NCI-H460 (cell line): ENCODE data around the gene TSPEAR. TPM values are rescaled to one million over a fixed set of nuclear protein-coding genes. Genes with fewer than 3 reads are reported as not detected.
"Not testable (repeated sequence)": the region's sequence is repeated elsewhere in the genome, so short reads cannot be mapped to it uniquely, and the experiment has no call there.

ENCODE experiments used
- DNase-seq: peaks from one replicate; pipeline ENCODE4 v3.0.0-alpha.2; 2016; ENCODE audit warnings: low read depth; ENCODE audit errors: extremely low read depth
- total RNA-seq: library from RNA; depleted of rRNA; stranded (reverse); fragments of >200 nt; shearing (Covaris generic); gene quantifications from 2 replicates; pipeline ENCODE4 v1.2.3, GENCODE V29; 2014

The TSPEAR gene
- total RNA-seq, 1 experiment from 2014 or later: 0.02 TPM

DNA sequence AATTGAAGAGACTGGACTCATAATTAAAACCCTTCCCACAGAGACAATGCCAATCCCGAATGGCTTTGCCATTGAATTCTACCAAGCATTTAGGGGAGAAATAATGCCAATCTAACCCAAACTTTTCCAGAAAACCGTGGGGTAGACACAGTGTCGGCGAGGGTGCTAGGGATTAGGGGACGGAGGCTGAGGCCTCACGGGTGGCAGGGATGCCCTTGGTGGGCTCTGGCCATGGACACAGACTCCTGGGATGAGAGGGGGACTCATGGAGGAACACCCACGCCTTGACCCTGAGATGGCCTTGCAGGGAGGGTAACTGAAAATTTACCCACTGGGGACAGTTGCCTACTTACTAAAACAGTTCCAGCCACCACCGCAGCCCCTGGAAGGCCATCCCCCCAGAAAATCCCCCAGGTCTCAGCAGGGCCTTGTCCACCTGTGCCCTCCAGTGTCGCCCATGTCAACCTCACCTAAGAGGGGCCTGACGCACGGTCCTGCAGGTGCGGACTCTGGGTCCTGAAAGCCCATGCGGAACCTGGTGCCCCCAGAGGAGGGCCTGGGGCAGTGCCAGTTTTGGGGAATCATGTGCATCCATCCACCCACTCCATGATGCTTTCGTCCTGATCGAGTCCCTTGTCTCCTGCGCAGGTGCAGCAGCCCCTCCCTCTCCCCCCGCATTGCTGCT, 132.9 kb downstream of the TSPEAR start:
- no peak for DNase-seq

DNA sequence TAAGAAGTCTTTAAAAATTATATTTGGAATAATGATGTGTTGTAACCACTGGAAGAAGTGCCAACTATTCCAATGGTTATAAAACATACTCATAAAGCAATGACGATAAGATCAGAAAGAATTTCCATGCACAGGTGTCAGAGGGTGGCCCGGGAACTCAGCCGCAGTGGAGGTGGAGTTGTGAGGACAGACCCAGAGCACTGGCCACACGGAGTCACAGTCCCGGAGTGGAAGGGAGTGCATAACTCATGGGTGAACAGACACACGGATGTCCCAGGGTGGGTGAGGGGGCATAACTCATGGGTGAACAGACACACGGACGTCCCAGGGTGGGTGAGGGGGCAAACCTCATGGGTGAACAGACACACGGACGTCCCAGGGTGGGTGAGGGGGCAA, 135.3 kb downstream of the TSPEAR start:
- no peak for DNase-seq

DNA sequence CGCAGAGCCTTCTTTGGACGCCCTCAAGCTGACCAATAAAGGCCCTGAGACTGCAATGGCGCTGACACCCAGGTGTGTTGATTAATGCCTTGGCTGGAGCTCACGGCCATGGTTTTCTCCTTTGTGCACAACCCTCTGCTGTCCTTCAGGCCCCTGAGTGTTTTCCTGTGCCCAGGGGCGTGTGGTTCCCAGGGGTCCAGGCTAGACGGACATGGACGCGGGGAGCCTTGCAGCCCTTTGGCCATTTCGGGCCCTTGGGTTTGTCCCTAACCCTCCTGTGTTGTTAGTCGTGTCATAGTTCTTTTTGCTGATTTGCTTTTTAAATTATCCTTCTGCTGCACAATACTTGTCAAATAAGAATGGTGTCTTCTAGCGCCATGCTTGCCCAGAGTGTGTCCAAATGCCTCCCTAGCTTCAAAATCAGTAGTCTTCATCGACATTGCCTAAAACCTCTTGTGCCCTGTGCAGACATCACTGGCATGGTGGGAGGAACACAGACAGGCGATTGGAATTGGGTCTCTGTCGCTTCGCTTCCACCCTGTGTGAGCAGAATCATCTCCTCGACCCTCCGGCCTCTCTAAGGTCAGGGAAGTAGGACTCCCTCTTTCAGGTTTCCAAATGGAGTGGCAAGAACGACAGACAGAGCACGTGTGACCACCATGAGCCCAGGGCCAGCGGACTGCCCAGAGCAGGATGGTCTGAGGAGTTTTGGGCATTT, 135.9 kb downstream of the TSPEAR start:
- DNase-seq: no peak

DNA sequence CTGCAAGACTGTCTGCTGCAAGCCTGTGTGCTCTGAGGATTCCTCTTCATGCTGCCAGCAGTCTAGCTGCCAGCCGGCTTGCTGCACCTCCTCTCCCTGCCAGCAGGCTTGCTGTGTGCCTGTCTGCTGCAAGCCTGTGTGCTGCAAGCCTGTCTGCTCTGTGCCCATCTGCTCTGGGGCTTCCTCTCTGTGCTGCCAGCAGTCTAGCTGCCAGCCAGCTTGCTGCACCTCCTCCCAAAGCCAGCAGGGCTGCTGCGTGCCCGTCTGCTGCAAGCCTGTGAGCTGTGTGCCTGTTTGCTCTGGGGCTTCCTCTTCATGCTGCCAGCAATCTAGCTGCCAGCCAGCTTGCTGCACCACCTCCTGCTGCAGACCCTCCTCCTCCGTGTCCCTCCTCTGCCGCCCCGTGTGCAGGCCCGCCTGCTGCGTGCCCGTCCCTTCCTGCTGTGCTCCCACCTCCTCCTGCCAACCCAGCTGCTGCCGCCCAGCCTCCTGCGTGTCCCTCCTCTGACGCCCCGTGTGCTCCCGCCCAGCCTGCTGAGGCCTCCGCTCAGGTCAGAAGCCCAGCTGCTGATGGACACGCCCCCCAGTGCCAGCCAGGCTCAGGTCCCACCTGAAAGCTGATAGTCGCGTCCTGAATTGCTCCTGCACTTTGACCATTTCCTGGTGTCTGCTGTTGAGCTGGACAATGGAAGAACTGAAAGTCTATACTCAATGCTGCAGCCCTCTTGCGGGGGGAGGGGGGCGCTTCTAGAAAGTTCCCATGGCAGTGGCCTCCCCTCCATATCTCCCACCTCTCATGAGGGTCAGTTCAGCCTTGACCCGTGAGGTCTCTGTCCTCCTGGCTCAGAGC, 136.7 kb downstream of the TSPEAR start:
- DNase-seq: no peak

DNA sequence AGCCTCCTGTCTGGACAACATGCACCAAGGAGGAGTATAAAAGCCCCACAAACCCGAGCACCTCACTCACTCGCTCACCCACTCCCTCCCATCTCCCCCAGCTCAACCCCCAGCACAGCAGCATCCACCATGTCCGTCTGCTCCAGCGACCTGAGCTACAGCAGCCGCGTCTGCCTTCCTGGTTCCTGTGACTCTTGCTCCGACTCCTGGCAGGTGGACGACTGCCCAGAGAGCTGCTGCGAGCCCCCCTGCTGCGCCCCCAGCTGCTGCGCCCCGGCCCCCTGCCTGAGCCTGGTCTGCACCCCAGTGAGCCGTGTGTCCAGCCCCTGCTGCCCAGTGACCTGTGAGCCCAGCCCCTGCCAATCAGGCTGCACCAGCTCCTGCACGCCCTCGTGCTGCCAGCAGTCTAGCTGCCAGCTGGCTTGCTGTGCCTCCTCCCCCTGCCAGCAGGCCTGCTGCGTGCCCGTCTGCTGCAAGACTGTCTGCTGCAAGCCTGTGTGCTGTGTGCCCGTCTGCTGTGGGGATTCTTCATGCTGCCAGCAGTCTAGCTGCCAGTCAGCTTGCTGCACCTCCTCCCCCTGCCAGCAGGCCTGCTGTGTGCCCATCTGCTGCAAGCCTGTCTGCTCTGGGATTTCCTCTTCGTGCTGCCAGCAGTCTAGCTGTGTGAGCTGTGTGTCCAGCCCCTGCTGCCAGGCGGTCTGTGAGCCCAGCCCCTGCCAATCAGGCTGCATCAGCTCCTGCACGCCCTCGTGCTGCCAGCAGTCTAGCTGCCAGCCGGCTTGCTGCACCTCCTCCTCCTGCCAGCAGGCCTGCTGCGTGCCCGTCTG, 137.5 kb downstream of the TSPEAR start, which contains the start of gene KRTAP10-4:
Gene KRTAP10-4 (plus strand): TSS at position 100 of the 827 bp plus-strand sequence. CDS start 30 bp downstream, at position 130.
- not testable (repeated sequence) for DNase-seq

DNA sequence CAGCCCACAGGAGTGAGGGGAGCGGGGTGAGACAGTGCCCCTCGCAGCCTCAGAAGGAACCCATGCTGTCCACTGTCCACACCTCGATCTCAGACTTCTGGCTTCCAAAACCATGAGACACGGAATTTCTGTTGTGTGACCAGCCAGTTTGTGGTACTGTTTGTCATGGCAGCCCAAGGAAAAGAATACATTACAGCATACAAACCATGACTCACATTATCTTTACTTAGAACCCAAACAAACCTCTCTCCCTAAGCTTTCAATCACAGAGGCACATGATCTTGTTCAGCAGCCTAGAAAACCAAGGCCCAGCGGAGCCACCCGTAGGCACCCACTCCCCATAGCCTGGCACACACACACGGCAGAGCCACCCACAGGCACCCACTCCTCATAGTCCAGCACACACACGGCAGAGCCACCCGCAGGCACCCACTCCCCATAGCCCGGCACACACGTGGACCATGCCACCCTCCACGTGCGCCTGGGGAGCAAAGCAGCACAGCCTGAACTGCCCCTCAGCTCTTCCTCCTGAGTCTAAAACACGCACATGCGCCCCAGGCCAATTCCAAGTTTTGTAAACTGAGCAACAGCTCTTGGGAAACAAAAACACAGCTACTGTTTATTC, 138.3 kb downstream of the TSPEAR start:
- no peak for DNase-seq

DNA sequence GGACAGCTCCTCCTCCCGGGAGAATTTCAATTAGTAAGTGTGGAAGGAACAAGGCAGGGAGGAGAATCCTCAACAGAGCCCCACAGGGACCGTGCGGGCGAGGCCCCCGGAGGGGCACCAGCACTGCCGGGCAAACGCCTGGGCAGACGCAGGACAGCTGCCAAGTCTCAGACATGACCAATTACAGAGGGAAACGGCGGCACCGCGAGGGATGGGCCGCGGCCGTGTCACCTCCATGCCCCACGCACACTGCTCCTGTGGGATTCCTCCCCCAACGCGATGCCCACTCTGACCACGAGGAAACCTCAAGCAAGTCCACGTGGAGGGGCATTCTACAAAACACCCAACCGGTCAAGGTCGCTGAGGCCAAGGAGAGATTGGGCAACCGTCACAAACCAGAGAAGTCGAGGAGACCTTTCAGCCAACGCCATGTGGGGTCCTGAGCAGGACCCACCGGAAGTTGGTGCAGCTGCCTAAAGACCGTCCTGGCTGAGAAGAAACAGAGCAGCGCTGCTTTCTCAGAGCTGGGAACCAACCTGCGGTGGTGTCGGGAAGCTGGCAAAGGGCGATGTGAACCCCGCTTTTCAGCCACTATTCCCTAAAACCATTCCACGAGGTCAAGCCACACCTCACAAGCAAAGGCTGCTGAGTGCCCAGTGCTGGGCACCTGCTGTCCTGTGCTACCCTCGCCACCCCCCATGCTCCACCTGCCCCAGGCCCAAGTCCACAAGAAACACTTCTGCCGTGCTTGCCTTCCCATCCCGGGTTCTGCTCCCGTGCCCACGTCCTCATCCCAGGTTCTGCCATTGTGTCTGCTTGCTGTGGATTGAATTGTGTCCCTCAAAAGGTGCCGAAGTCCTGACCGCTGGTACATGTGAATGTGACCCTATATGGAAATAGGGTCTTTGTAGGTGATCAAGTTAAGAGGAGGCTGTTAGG, 139.3 kb downstream of the TSPEAR start:
- no peak for DNase-seq

DNA sequence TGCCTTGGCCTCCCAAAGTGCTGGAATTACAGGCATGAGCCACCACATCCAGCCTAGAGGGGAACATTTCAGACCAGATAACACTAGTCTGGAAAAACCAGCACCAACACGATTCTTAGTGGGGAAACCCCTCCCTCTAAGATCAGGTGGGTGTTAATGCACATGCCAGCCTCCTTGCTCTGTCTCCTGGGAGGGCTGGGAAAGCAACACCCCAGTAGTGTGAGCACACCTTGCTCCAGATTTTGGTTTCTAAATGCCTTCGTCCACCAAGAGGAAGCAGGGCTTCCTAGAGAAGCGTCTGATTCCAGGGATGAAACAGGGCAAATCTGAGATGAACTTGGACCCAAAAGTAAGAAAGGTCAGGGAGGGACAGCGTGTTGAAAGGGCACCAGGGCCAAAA, 140.1 kb downstream of the TSPEAR start:
- no peak for DNase-seq

DNA sequence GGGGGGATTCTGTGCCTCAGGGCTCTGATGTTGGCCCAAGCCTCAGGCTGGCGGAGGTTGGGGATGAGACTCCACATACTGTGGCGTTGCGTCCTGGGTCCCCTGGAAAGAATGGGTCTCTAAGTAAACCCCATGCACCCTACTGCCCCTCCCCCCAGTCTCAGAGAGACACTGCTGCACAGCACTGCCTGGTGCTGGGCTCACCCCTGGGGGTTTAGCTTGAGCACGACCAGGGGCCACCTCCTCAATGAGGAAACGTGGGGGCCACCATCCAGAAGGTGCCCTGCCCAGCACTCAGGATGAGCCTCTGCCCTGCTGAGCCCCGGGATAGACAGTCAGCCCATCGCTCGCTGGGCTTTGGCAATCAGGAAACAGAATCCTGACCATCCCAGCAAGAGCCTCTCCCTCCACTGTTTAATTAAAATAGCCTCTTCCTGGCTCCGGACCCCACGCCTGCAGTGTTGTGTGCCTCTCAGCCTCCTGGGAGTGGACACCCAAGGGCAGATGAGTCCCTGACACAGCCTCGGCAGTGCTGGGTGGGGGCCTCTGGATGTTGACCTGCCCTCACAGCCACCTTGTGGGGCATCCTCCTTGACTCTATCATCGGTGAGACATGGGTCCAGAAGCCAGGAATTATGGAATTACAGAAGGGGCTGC, 141.4 kb downstream of the TSPEAR start:
- no peak for DNase-seq

DNA sequence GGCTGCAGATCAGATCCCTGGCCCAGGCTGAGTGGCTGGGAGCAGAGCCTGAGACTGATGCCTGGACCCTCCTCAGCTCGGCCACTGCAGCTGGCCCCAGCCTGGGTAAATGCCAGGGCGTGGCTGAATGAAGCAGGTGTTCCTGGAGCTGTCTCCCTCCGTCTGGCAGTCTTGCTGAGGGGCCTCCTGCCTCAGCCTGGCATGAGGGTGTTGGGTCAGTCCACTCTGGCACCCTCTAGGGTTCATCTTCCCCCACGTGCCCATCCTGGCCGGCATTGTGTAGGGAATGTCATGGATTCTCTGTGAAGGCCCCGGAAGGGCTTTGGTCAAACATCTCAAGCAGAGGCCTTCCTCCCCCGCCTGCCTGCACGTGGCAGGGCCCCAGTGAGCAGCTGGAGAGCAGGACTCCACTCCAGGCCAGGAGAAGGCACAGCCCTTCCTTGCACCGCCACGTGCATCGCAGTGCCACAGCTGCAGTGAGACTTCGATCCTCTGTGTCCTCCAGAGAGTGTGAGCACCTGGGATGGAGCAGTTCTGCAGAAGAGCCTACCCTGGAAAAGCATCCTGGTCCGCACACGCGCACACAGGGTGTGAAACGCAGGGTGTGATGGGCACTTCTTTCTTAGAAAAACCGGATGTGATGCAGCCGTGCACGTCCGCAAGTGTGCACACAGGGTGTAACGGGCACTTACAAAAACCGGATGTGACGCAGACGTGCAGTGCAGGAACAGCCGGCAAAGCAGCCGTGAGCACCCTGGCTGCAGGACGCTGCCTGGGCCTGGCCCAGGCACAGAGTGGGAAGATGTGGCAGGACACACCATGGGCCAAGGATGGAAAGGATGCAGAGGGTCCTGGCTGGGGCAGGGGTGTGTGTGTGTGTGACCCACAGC, 142.5 kb downstream of the TSPEAR start:
- no peak for DNase-seq

DNA sequence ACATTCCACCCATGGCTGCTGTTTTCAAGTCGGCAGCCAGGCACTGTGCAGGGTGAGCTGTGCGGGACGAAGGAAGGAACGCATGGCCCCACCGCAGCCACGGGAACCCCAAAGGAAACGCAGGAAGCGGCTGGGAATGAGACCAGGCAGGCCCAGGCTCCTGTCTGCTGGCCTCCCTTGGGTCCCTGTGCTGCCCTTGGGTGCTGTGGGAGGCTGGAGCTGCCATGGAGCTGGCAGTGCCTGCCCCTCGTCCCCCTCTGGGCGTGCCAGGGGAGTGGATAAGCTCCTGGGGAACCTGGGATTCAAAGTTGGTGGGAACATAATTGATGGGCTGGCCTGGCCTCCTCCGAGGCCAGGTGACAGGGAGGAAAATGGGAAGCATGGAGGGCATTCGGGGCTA, 143.1 kb downstream of the TSPEAR start:
- DNase-seq: no peak

DNA sequence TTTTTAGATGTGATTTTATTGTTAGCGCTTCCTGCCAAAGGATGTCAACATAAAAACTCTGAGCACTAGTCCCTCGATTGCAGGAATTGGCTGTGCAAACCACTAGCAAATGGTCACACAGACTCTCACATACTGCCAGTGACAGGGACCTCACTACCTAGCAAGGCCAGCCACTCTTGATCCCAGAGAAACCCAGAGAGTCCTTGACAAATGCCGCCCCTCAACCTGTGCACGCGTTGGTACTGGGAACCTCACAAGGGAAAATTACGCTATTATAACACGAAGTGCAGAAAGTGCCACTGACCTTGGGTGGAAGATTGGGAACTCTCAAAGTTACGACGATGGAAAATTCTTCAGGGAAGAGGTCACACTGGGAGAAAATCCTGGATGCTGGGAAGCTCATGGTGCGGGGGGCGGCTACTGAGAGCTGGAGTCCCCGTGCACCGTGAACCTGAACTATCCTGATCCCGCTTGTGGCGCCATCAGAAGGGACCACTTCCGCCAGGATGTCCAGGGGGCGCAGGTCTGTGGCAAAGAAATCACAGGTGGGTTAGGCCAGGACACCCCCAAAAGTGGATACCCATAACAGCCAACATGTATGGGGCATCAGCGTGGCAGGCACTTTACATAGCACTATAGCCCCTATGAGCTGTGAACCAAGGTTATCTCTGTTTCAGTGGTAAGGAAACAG, 143.7 kb downstream of the TSPEAR start:
- no peak for DNase-seq

DNA sequence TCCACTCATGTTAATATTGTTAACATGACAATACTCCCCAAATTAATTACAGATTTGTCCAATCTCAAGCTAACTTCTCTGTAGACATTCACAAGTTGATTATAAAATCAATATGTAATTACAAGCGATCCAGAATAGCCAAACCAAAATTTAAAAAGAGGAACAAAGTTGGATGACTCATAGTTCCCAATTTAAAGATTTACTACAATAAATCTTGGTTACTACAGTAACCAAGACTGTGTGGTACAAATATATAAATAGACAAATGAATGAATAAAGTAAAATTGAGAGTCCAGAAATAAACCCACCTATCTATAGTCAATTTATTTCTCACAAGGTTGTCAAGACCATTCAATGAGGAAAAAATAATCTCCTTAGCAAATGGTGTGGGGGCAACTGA, 145.0 kb downstream of the TSPEAR start:
- DNase-seq: no peak

DNA sequence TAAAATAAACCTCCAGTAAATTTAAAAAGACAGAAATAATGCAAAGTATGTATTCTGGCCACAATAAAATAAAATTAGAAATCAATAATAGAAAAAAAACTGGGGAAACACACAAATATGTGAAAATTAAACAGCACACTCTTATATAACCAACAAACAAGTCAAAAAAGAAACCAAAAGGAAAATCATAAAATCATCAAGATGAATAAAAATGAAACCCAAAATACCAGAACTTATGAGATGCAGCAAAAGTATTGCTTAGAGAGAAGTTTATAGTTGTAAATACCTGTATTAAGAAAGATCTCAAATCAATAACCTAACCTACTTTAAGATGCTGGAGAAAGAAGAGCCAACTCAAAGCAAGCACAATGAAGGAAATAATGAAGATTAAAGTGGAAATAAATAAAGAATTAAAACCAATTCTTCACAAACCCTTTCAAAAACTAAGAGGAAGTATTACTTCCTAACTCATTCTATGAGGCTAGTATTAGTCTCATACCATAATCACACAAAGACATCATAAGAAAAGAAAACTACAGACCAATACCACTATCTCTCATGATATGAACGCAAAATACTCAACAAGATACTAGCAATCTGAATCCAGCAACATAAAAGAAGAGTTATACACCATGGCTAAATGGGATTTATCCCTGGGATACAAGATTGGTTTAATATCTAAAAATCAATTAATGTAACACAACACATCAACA, 146.3 kb downstream of the TSPEAR start:
- DNase-seq: no peak

DNA sequence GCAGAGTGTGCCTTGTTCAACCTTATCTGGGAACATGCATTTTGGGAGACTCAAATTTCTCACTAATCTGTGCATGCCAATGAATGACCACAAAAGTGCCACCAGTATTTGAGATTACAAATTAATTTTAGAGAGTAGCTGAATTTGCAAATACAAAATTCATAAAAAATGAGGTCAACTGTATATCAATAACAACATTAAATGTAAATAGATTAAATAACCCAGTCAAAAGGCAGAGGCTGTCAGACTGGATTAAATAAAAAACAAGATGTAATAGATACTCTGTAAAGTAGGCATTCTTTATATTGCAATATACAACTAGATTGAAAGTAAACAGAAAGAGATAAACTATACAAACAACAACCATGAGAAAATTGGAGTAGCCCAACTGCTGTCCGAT, 147.3 kb downstream of the TSPEAR start:
- no peak for DNase-seq

DNA sequence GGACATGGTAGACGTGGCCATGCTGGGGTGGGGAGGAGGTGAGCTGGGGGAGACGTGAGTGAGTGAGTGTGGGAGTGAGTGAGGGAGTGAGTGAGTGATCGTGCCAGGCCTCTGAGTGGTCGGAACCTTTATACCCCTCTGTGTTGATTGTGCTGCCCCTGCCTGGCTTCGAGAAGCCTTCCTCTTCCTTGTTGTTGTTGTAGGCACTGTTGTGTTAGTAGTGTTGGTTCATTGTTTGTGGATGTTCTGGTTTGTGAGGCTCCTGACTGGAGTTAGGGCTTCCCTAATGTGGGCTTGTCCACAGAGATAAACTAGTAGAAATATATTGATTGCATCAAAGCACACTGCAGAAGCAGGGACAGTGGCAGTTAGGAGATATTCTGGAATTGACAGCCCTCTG, 152.7 kb downstream of the TSPEAR start, which contains the start of gene KRTAP10-3:
Gene KRTAP10-3 (minus strand): TSS at position 101 of the 400 bp plus-strand sequence. CDS start 80 bp downstream, at position 21.
- DNase-seq: no peak
